HG03139 (cell line): ENCODE data around the gene HSPB1.
"Not testable (repeated sequence)": the region's sequence is repeated elsewhere in the genome, so short reads cannot be mapped to it uniquely, and the experiment has no call there.

Experiments
- ATAC-seq: cut with Tn5 transposase; IDR thresholded peaks from one replicate; pipeline ENCODE4 v1.9.1; 2021; ENCODE audit not compliant: unreplicated experiment

HSPB1 gene

GRCh38 chr7:76303202-76304147 lies 1.0 kb downstream of the HSPB1 start:
- ATAC-seq = no peak

GRCh38 chr7:76304888-76305375 lies 2.5 kb downstream of the HSPB1 start:
- ATAC-seq = no peak

DNA sequence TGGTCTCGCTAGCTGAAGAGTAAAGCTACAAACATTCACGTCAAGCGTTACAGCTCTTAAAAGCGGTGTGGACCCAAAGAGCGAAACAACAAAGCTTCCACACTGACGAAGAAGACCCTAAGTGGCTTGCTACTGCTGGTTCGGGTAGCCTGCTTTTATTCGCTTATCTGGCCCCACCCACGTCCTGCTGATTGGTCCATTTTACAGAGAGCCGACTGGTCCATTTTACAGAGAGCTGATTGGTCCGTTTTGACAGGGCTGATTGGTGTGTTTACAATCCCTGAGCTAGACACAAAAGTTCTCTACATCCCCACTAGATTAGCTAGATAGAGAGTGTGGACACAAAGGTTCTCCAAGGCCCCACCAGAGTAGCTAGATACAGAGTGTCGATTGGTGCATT lies 6.4 kb downstream of the HSPB1 start:
- not testable (repeated sequence) for ATAC-seq

DNA sequence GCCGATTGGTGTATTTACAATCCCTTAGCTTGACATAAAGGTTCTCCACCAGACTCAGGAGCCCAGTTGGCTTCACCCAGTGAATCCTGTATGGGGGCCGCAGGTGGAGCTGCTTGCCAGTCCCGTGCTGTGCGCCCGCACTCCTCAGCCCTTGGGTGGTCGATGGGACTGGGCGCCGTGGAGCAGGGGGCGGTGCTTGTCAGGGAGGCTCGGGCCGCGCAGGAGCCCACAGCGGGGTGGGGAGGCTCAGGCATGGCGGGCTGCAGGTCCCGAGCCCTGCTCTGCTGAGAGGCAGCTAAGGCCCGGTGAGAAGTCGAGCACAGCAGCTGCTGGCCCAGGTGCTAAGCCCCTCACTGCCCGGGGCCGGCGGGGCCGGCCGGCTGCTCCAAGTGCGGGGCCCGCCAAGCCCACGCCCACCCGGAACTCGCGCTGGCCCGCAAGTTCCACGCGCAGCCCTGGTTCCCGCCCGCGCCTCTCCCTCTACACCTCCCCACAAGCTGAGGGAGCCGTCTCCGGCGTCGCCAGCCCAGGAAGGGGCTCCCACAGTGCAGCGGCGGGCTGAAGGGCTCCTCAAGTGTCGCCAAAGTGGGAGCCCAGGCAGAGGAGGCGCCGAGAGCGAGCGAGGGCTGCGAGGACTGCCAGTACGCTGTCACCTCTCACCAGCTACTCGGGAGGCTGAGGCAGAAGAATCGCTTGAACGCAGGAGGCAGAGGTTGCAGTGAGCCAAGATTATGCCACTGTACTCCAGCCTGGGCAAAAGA lies 7.0 kb downstream of the HSPB1 start:
- ATAC-seq = not testable (repeated sequence)

- ATAC-seq = no peak
Observed at GRCh38 chr7:76310102-76310957, 7.9 kb downstream of the HSPB1 start.

- ATAC-seq = not testable (repeated sequence)
Observed at GRCh38 chr7:76311838-76312237, 9.4 kb downstream of the HSPB1 start.

- ATAC-seq = no peak
Observed at GRCh38 chr7:76314042-76314721, 11.7 kb downstream of the HSPB1 start.

DNA sequence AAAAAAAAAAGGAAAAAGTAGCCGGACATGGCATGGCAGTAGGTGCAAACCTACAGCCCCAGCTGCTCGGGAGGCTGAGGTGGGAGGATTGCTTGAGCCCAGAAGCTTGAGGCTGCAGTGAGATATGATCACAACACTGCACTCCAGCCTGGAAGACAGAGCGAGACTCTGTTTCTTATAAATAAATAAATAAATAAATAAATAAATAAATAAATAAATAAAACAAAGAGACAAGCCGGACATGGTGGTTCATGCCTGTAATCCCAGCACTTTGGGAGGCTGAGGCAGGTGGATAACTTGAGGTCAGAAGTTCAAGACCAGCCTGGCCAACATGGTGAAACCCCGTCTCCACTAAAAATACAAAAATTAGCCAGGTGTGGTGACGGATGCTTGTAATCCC lies 12.3 kb downstream of the HSPB1 start:
- ATAC-seq = not testable (repeated sequence)

GRCh38 chr7:76315364-76315763 lies 12.9 kb downstream of the HSPB1 start:
- ATAC-seq = no peak

DNA sequence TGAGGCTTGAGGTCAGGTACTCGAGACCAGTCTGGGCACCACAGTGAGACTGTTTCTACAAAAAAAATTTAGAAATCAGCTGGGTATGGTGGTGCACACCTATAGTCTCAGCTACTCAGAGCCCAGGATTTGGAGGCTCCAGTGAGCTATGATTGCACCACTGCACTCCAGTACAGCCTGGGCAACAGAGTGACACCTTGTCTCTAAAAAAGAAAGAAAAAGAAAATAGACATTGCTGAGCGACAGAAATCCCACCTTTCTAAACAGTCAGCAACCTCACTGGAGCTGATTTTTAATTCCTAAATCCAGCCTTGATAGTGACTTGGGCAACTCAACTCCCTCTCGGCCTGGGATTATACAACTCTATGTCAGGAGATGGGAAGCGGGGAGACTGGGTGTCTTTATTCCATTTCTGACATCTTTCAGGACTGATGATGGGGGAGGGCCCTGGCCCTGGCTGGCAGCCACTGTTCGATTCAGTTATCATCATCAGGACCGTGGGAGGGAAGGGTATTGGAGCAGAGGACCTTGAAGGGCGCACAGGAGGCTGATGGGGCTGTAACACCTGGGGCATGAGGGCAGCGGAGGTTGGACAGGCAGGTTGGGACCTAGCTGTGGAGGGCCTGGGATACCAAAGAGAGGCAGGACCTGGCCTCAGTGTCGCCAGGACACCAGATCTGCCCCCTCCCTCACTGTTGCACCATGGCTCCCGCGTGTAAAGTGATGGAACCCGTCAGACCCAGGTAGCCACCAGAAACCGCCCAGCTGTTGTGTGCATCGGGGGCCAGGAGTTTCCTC lies 14.7 kb downstream of the HSPB1 start:
- no peak for ATAC-seq

DNA sequence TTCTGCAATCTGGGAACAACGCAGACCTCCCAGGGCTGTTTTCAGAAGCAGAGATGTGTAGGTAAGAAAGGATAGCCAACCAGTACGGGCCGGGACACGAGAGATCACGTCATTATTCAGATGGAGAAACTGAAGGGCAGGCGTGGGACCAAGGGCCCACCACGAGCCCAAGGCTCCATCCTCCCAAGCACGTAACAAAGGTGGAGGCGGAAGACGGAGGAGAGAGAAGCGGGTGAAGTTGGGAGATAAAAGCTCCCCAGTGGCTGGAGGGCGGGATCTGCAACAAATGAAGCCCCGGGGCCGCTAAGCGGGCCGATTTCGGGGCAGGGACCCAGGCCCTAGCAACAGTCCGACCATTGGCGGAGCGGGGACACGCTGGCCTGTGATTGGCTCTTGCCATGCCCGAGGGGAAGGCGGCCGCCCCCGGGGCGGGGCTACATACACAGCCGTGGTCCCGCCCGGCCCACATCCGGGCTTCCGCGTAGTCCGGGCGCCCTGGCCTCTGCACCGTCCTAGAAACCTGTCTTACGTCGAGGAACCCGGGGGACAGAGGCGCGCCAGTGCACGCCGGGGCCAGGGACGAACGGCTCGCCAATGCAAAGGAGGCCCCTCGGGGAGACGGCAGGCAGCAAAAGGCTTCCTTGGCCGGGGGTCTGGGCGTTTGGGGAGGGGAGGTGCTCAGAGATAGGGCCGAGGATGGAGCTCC lies 15.5 kb downstream of the HSPB1 start:
- peak; percentile 91 for ATAC-seq

DNA sequence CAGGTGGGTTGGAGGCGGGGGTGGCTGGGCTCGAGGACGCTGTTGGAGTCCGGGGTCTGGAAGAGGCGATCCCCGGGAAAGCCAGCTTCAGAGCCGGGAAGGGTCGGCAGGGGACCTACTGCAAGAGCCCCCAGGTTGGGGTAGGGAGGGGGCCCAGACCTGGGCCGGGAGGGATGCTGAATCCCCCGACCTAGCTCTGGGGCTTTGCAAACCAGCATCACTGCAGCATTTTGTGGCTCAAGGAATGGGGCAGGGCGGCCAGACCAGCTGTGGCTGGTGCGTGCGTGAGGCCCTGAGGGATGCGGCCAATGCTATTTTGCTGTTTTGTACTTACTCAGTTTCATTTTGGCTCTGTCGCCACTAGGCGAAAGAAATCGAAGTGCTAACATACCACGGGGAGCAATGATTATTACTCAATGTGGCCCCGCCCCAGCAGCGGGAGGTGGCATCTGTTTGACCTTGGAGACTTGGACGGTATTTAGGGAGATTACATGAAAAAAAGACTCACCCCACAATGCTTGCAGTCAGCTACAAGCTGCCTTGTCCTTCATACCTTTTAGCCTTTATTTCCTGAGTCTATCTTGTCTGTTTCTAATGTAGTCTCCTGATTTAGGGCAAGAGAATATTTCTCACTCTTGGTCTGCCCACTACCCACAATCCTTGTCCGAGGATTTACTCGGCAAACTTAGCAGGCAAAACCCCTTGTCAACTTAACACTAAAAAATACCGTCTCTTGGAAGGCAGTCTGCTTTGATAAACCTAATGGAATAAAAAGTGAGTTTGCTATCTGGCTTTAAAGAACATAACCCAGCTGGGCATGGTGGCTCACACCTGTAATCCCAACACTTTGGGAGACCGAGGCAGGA lies 16.2 kb downstream of the HSPB1 start:
- peak; percentile 32 for ATAC-seq

- no peak for ATAC-seq
Observed at GRCh38 chr7:76325092-76325491, 22.6 kb downstream of the HSPB1 start.

DNA sequence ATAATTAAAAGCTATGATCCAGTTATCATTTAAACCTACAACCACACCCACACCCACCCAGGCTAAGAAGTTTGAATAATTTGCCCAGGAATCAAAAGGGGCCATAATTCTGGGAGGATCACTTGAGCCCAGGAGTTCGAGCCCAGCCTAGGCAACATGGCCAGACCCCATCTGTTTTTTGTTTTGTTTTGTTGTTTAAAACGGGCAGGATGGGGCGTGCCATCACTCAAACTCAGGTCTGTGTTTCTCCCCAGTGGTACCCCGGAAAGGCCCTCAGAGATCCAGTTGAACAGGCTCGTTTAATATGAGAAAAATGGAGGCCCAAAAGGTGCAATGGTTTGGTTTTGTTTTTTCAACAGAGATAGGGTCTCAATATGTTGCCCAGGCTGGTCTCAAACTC lies 23.3 kb downstream of the HSPB1 start:
- ATAC-seq = no peak

DNA sequence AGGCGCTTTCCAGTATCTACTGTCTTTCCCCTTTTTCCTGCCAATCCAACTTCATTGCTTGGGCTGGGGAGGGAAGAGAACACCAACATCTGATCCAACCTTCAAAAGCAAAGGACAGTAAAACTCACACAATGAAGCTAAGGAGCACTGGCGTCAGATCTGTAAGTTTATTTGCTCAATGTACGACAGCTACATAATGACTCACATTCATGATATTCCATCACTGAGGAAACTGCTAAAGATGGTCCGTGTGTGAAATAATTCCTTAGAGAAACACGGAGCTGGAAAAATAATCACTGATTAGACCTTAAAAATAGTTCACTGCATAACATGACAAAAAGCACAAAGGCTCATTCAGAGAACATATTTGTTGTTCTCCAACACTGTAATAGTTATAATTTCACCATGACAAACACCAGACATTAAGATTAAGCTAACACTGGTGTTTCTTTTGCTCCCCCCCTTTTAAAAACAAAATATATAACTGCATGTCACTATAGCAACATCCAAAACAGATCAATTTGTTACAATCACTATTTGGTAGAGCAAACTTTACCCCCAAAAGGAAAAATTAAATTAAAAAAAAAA lies 24.3 kb downstream of the HSPB1 start:
- ATAC-seq = no peak

DNA sequence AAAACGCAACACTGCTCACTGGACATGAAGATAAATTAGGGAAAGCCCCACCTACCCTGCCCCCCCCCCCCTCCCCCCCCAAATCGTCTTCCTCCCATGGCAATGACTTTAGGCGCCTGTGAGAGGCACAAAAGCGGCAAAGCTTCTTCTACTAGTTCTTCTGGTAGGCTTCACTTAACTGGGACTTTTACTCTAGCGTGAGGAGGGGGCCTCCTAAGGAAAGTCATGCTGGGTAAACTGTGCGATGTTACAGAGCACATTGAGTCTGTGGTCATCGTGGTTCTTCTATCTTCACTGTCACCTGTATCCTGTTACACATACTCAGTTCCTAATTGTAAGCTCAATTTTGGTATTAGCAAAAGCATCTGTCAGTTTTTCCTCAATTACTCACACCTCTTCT lies 25.1 kb downstream of the HSPB1 start:
- no peak for ATAC-seq

DNA sequence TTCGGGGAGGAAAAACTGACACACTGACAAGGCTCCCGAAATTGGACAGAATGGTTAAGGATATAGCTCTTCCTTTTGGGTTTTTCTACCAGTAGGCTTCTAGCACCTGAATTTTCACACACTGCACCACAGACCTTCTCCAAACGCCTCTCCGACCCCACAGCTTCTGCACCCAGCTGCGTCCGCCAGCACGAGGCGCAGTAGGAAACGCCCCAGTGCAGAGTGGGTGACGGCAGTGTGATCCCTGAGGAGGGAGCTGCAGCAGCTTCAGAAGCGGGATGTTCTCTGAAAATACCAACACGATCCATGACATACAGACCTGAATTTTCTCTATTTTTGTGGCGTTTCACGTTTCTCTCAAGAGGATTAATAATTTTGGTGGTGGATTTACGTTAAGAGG lies 25.9 kb downstream of the HSPB1 start:
- ATAC-seq = no peak

- ATAC-seq = no peak
Observed at GRCh38 chr7:76329479-76329878, 27.0 kb downstream of the HSPB1 start.
